ENCODE measurements around the gene LDHAL6A. TPM values are rescaled to one million over a fixed set of nuclear protein-coding genes. Genes with fewer than 3 reads are reported as not detected.

The LDHAL6A gene
- total RNA-seq, 1 experiment from 2014 or later, result 0.59 TPM

Other genes starting within 250 kb of the LDHAL6A start
- not detected in 2 replicates for gene SAA4, start 219.1 kb upstream of the LDHAL6A start, total RNA-seq (2022)
- gene SAA2, start 207.2 kb upstream of the LDHAL6A start, total RNA-seq (2022), result not detected in 2 replicates
- gene SAA1, start 189.6 kb upstream of the LDHAL6A start, total RNA-seq (2022), result not detected in 2 replicates
- 17.5 TPM in 2 replicates for gene HPS5, start 133.7 kb upstream of the LDHAL6A start, total RNA-seq (2022)
- 63.0 and 72.0 TPM in 2 replicates for gene GTF2H1, start 133.3 kb upstream of the LDHAL6A start, total RNA-seq (2022)
- gene LDHA, start 61.3 kb upstream of the LDHAL6A start, total RNA-seq (2022), result 396 and 507 TPM in 2 replicates
- not detected in 2 replicates for gene LDHC, start 43.5 kb upstream of the LDHAL6A start, total RNA-seq (2022)
- gene TSG101, start 71.1 kb downstream of the LDHAL6A start, total RNA-seq (2022), result 64.6 and 86.6 TPM in 2 replicates
- 15.9 and 19.2 TPM in 2 replicates for gene UEVLD, start 132.9 kb downstream of the LDHAL6A start, total RNA-seq (2022)
- 5.2 and 8.8 TPM in 2 replicates for gene MISFA, start 143.9 kb downstream of the LDHAL6A start, total RNA-seq (2022)
- gene SPTY2D1, start 178.5 kb downstream of the LDHAL6A start, total RNA-seq (2022), result 21.4 and 24.6 TPM in 2 replicates
- gene TMEM86A, start 242.9 kb downstream of the LDHAL6A start, total RNA-seq (2022), result 0.19 and 0.25 TPM in 2 replicates